ENCODE results near the gene MYH11. TPM values are rescaled to one million over a fixed set of nuclear protein-coding genes. Genes with fewer than 3 reads are reported as not detected.

Gene MYH11
- polyA plus RNA-seq, 1 donor (not counting 4 experiments of a cell fraction or from before 2014, with no cell fraction given), result not detected

DNA sequence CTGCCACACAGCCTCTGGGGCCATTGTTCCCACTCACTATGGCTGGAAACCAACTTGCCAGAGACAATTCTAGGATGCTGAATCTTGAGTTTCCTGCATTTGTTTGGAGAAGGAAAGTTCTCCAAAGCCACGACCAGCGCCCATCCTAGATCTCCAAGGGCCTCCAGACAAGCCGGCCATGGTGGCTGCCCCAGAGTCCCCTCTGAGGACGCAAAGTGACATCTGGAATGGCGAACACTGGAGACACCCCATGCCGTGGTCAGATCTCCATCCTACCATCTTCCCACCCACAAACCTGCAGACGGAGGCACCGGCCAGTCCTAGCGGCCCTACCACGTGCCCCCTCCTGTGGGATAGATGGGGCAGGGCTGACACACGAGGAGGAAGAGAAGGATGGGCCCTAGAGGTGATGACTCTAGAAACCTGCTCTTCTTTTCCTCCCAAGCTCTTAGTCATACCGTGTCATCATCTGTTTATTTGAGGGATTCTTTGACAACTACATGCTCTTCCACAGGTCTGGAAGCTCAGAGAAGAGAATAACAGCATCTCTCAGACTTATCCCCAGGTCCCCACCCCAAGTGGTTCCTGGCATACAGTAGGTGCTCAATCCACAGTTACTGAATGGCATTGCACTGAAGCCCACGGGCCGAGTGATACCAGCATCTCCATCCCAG is 71.3 kb downstream of the MYH11 start:
- Histone ChIP-seq H3K9me3 (ENCODE audit: control insufficient read depth, low read depth, low read length) (no peaks in the 10 kb centered on the region), H3K27ac (ENCODE audit: control insufficient read depth, insufficient read depth, low read length) (no peak overlapping the region), H3K4me1 (ENCODE audit: control insufficient read depth, extremely low read depth, insufficient read depth, low read length) (no peaks in the 10 kb centered on the region), H3K27me3 (ENCODE audit: control insufficient read depth, extremely low read depth, insufficient read depth, low read length) (no peaks in the 10 kb centered on the region), H3K4me3 (ENCODE audit: control insufficient read depth in 2 of 3, extremely low read depth in 1 of 3, insufficient read depth in 2 of 3, low read depth in 1 of 3, low read length in 3 of 3) (no peak overlapping the region), H3K9me1 (ENCODE audit: control insufficient read depth, extremely low read depth, insufficient read depth, low read length) (peaks cover 3% of the 10 kb centered on the region), H4K20me1 (ENCODE audit: control insufficient read depth, extremely low read depth, insufficient read depth, low read length) (no peaks in the 10 kb centered on the region), H3K4me2 (ENCODE audit: control insufficient read depth, extremely low read depth, insufficient read depth, low read depth, low read length) (no peak overlapping the region), H3K79me2 (ENCODE audit: control insufficient read depth, insufficient read depth, low read length) (no peaks in the 10 kb centered on the region), H3K36me3 (ENCODE audit: control insufficient read depth in 2 of 2, extremely low read depth in 1 of 2, insufficient read depth in 2 of 2, low read length in 2 of 2) (no peaks in the 10 kb centered on the region), H2AFZ (ENCODE audit: control insufficient read depth, low read length) (no peak overlapping the region), H3K9ac (ENCODE audit: control insufficient read depth, extremely low read depth, insufficient read depth, low read length) (no peak overlapping the region)
- dilution Hi-C loops (cut with MboI; ENCODE audit: extremely low pct_ligation_motif_present, low sequenced_read_pairs), result no loop called here
- TF ChIP-seq, protein P1, sequence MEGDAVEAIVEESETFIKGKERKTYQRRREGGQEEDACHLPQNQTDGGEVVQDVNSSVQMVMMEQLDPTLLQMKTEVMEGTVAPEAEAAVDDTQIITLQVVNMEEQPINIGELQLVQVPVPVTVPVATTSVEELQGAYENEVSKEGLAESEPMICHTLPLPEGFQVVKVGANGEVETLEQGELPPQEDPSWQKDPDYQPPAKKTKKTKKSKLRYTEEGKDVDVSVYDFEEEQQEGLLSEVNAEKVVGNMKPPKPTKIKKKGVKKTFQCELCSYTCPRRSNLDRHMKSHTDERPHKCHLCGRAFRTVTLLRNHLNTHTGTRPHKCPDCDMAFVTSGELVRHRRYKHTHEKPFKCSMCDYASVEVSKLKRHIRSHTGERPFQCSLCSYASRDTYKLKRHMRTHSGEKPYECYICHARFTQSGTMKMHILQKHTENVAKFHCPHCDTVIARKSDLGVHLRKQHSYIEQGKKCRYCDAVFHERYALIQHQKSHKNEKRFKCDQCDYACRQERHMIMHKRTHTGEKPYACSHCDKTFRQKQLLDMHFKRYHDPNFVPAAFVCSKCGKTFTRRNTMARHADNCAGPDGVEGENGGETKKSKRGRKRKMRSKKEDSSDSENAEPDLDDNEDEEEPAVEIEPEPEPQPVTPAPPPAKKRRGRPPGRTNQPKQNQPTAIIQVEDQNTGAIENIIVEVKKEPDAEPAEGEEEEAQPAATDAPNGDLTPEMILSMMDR (optimal IDR thresholded peaks at IDR 0.05 in 1 of 3, IDR thresholded peaks at IDR 0.05 in 1 of 3, conservative IDR thresholded peaks at IDR 0.05 in 1 of 3; ENCODE audit: extremely low read depth in 1 of 3, insufficient read depth in 2 of 3, low read length in 3 of 3), result no peak
- DNase-seq (ENCODE audit: low read depth, low spot score) (no peak), FAIRE-seq (no peak)

DNA sequence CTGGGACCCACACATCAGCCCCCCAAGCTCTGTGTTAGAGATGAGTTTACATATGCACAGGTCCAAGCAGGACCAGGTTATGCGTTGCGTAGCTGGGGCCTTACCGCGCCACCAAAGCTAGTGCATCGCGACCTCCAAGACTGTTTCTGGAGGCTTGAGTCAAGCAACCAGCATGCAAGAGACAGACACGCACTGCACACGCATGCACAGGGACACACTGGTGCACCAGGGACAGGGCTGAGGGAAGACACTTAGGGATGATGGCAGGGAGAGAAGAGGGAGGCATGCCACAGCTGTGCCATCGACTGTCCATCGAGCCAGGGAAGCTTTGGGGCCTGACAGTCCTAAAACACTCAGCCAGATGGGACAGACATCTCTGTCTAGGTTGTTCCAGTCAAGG is 72.8 kb downstream of the MYH11 start:
- dilution Hi-C loops (cut with MboI; ENCODE audit: extremely low pct_ligation_motif_present, low sequenced_read_pairs), result loop anchor here (5.0 kb wide), 1 partner anchor 63 kb away; no protein-coding TSS in a partner anchor
- H3K27ac ChIP-seq (ENCODE audit: control insufficient read depth, insufficient read depth, low read length), result no peak overlapping the region
- H3K9me3 ChIP-seq (ENCODE audit: control insufficient read depth, low read depth, low read length), result no peaks in the 10 kb centered on the region
- no peaks in the 10 kb centered on the region for H3K36me3 ChIP-seq (ENCODE audit: control insufficient read depth in 2 of 2, extremely low read depth in 1 of 2, insufficient read depth in 2 of 2, low read length in 2 of 2)
- H2AFZ ChIP-seq (ENCODE audit: control insufficient read depth, low read length), result no peak overlapping the region
- no peak overlapping the region for H3K9ac ChIP-seq (ENCODE audit: control insufficient read depth, extremely low read depth, insufficient read depth, low read length)
- H3K27me3 ChIP-seq (ENCODE audit: control insufficient read depth, extremely low read depth, insufficient read depth, low read length), result no peaks in the 10 kb centered on the region
- DNase-seq (ENCODE audit: low read depth, low spot score) (no peak), FAIRE-seq (no peak)
- no peak overlapping the region for H3K4me2 ChIP-seq (ENCODE audit: control insufficient read depth, extremely low read depth, insufficient read depth, low read depth, low read length)
- no peaks in the 10 kb centered on the region for H3K4me1 ChIP-seq (ENCODE audit: control insufficient read depth, extremely low read depth, insufficient read depth, low read length)
- no peaks in the 10 kb centered on the region for H4K20me1 ChIP-seq (ENCODE audit: control insufficient read depth, extremely low read depth, insufficient read depth, low read length)
- H3K4me3 ChIP-seq (ENCODE audit: control insufficient read depth in 2 of 3, extremely low read depth in 1 of 3, insufficient read depth in 2 of 3, low read depth in 1 of 3, low read length in 3 of 3), result no peak overlapping the region
- no peaks in the 10 kb centered on the region for H3K79me2 ChIP-seq (ENCODE audit: control insufficient read depth, insufficient read depth, low read length)
- TF ChIP-seq EZH2 (IDR thresholded peaks at IDR 0.05; ENCODE audit: low read length), result no peak
- TF ChIP-seq, protein P1 (optimal IDR thresholded peaks at IDR 0.05 in 1 of 3, IDR thresholded peaks at IDR 0.05 in 1 of 3, conservative IDR thresholded peaks at IDR 0.05 in 1 of 3; ENCODE audit: extremely low read depth in 1 of 3, insufficient read depth in 2 of 3, low read length in 3 of 3), result no peak
- peaks cover 3% of the 10 kb centered on the region for H3K9me1 ChIP-seq (ENCODE audit: control insufficient read depth, extremely low read depth, insufficient read depth, low read length)
